Tibial artery (tissue), 4 donors: ENCODE measurements around the gene SLC25A5.
A peak's percentile ranks its signal among the peaks of the same experiment; 100 is the strongest.

ENCODE experiments used
- DNase-seq, 2 donors: peaks; one replicate each; pipeline ENCODE4 v3.0.0-alpha.2; 2019
- H3K27ac ChIP-seq, 2 donors: fragments of 200-600 bp; sonication (generic) in 1 of 2; 1 replicate in 1 of 2; 2 replicates in 1 of 2; pipeline ENCODE4 v1.5.1; 2018 to 2019; ENCODE audit warnings: mild to moderate bottlenecking in 1 of 2
- H3K27me3 ChIP-seq, 2 donors: fragments of 200-600 bp; sonication (generic) in 1 of 2; one replicate each; pipeline versions ENCODE4 v1.5.1 to v1.6.0; 2016 to 2019
- H3K36me3 ChIP-seq, 3 donors: fragments of 200-600 bp; sonication (generic) in 2 of 3; one replicate each; pipeline ENCODE4 v1.5.1; 2016 to 2019; ENCODE audit warnings: mild to moderate bottlenecking in 2 of 3
- H3K4me1 ChIP-seq, 4 donors: fragments of 200-600 bp; sonication (generic) in 2 of 4; 1 replicate in 3 of 4; 2 replicates in 1 of 4; pipeline ENCODE4 v1.5.1; 2016 to 2019
- H3K4me3 ChIP-seq, 2 donors: fragments of 200-600 bp; sonication (generic) in 1 of 2; 1 replicate in 1 of 2; 2 replicates in 1 of 2; pipeline ENCODE4 v1.5.1; 2018 to 2019; ENCODE audit warnings: mild to moderate bottlenecking in 2 of 2
- H3K9me3 ChIP-seq, 3 donors: fragments of 200-600 bp; sonication (generic) in 1 of 3; one replicate each; pipeline ENCODE4 v1.5.1; 2016 to 2019
- CTCF ChIP-seq, 2 experiments: fragments of 200-600 bp in 1 of 2; fragments of 450-650 bp in 1 of 2; IDR thresholded peaks; one replicate each; pipeline ENCODE4 v1.5.1; 2017 to 2019; ENCODE audit warnings: antibody characterized with exemption in 2 of 2, mild to moderate bottlenecking in 1 of 2, moderate library complexity in 1 of 2
- intact Hi-C: fragments of 100-400 bp; cut with DNase I; formaldehyde crosslinking; loops from one replicate; pipeline ENCODE4 v1.15.0; 2023; ENCODE audit warnings: low total_unique reads

Gene SLC25A5

GRCh38 chrX:119467842-119468550 lies at the start of gene SLC25A5:
Gene SLC25A5, plus strand, starts transcription at chrX:119468444. Its CDS starts 72 bp downstream, at chrX:119468516.
- no peak for TF ChIP-seq CTCF (IDR thresholded peaks at IDR 0.05)
- intact Hi-C loops = no loop called here

DNA sequence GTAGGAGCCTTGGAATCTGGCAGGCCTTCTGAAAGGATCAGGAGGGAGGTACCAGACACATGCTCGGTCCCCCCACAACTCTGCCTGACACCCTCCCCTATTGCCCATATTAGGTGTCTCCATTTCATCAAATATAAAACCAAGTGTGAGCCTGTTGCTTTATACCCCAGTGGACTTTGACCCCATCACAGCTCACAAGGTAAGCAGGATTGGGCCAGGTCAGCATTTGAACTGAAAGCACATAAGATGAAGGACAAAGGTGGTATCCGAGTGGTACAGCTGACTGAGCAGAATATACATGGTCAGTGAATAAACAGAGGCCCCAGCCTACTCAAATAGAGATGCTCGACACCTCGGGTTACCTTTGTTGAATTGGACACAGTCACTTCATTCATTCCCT lies 49.1 kb upstream of the SLC25A5 start:
- intact Hi-C loops = no loop called here
- Histone ChIP-seq H3K27me3 (no peaks in the 10 kb centered on the region), H3K4me3 (no peak overlapping the region), H3K9me3 (no peaks in the 10 kb centered on the region), H3K4me1 (no peaks in the 10 kb centered on the region), H3K27ac (no peak overlapping the region), H3K36me3 (peaks cover 0 to 12% (median 0%) of the 10 kb centered on the region in 3 donors)
- no peak for DNase-seq
- no peak for TF ChIP-seq CTCF (IDR thresholded peaks at IDR 0.05)

More at GRCh38 chrX:119467842-119468550, at the start of gene SLC25A5:
- Histone ChIP-seq H3K27ac (peak within 1 kb of the TSS; percentile 84 to 97), H3K9me3 (no peaks in the 10 kb centered on the region), H3K4me3 (peak within 1 kb of the TSS; percentile 91 to 92), H3K27me3 (no peaks in the 10 kb centered on the region), H3K36me3 (peaks cover 0 to 16% (median 10%) of the 10 kb centered on the region in 3 donors), H3K4me1 (peaks cover 0 to 7% (median 0%) of the 10 kb centered on the region in 4 donors)
- DNase-seq = peak; percentile 77 to 91

DNA sequence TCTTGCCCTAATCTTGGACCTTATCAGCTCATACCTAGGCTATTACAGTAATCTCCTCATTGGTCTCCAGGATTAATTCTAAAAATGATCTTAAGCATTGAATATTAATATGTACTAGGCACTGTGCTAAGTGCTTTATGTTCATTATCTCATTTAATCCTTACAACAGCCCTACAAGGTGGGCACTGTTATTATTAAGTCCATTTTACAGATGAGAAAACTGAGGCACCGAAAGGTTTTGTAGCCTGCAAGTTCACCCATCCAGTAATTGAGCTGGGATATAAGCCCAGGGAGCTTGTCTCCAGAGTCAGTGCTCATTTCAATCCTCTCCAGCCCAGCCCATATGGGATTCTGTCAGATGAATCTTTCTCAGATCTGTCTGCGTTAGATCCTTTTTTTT lies 48.3 kb upstream of the SLC25A5 start:
- no peak overlapping the region for H3K27ac ChIP-seq
- no peak for DNase-seq
- H3K36me3 ChIP-seq = peaks cover 0 to 12% (median 0%) of the 10 kb centered on the region in 3 donors
- intact Hi-C loops = no loop called here
- no peak overlapping the region for H3K4me3 ChIP-seq
- TF ChIP-seq CTCF (IDR thresholded peaks at IDR 0.05) = no peak
- no peaks in the 10 kb centered on the region for H3K27me3 ChIP-seq
- no peaks in the 10 kb centered on the region for H3K4me1 ChIP-seq
- H3K9me3 ChIP-seq = no peaks in the 10 kb centered on the region

GRCh38 chrX:119421016-119421705 lies 47.1 kb upstream of the SLC25A5 start:
- DNase-seq = no peak
- Histone ChIP-seq H3K4me3 (no peak overlapping the region), H3K27me3 (no peaks in the 10 kb centered on the region), H3K4me1 (no peaks in the 10 kb centered on the region), H3K27ac (no peak overlapping the region), H3K9me3 (no peaks in the 10 kb centered on the region), H3K36me3 (peaks cover 0 to 12% (median 0%) of the 10 kb centered on the region in 3 donors)
- TF ChIP-seq CTCF (IDR thresholded peaks at IDR 0.05) = no peak
- intact Hi-C loops = no loop called here

DNA sequence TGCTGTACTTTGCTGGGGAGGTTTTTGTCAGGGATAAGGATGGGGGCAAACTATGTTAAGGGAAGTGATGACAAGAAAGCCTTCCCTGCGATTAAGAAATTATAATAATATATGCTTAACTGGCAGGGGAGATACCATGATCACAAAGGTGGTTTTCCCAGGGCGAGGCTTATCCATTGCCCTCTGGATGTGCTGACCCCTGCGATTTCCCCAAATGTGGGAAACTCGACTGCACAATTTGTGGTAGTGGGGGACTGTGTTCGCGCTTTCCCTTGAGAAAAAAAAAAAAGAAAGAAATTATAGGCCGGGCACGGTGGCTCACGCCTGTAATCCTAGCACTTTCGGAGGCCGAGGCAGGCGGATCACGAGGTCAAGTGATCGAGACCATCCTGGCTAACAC lies 44.6 kb upstream of the SLC25A5 start:
- TF ChIP-seq CTCF (IDR thresholded peaks at IDR 0.05) = no peak
- Histone ChIP-seq H3K27me3 (no peaks in the 10 kb centered on the region), H3K4me3 (no peak overlapping the region), H3K4me1 (peaks cover 0 to 9% (median 2%) of the 10 kb centered on the region in 4 donors), H3K36me3 (peaks cover 0 to 9% (median 0%) of the 10 kb centered on the region in 3 donors), H3K9me3 (no peaks in the 10 kb centered on the region), H3K27ac (no peak overlapping the region)
- DNase-seq = no peak
- intact Hi-C loops = no loop called here
